ENCODE data around the gene CTDP1. TPM values are rescaled to one million over a fixed set of nuclear protein-coding genes. Genes with fewer than 3 reads are reported as not detected.

Gene CTDP1
- total and polyA plus RNA-seq, 9 of the 15 experiments (the other 6 are each of a cell fraction or from before 2014, with no cell fraction given), result 0.07 to 19.2 (median 4.0) TPM

- TF ChIP-seq, protein P1, sequence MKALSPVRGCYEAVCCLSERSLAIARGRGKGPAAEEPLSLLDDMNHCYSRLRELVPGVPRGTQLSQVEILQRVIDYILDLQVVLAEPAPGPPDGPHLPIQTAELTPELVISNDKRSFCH (CRISPR knock-in tag; IDR thresholded peaks at IDR 0.05), result no peak
- TF ChIP-seq, protein P1 (tag; IDR thresholded peaks at IDR 0.05), result no peak
- TF ChIP-seq GABPB1 (CRISPR knock-in tag; IDR thresholded peaks at IDR 0.05), result peak; percentile 84
- TF ChIP-seq, protein P2, sequence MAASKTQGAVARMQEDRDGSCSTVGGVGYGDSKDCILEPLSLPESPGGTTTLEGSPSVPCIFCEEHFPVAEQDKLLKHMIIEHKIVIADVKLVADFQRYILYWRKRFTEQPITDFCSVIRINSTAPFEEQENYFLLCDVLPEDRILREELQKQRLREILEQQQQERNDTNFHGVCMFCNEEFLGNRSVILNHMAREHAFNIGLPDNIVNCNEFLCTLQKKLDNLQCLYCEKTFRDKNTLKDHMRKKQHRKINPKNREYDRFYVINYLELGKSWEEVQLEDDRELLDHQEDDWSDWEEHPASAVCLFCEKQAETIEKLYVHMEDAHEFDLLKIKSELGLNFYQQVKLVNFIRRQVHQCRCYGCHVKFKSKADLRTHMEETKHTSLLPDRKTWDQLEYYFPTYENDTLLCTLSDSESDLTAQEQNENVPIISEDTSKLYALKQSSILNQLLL (CRISPR knock-in tag; IDR thresholded peaks at IDR 0.05; ENCODE audit: borderline replicate concordance), result no peak
- no peak for TF ChIP-seq ZNF146 (CRISPR knock-in tag; IDR thresholded peaks at IDR 0.05; ENCODE audit: unreplicated experiment)
- no peak for TF ChIP-seq HNRNPK (IDR thresholded peaks at IDR 0.05; ENCODE audit: low read depth, low read length, poor library complexity, severe bottlenecking)
- TF ChIP-seq MCM7 (IDR thresholded peaks at IDR 0.05), result no peak
These were observed 40.7 kb downstream of the CTDP1 start (continued) for GRCh38 chr18:79720359-79720733.

DNA sequence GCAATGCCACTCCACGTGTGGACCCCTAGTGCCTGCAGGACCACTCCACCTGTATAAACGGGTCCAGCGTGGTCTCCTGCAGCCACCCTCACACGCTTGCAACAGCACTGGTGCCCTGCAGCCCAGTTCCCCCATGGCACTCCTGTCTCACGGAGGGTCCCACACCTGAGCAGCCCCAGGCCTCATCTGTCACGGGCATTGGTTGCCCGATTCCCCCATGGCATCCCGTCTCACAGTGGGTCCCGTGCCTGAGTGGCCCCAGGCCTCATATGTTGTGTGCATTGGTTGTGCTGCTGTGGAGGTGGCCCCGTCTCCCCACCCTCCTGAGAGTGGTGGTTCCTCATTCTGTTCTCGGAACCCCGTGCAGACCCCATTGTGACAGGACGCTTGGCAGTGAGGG, 43.4 kb downstream of the CTDP1 start:
- ChIA-PET CTCF (ENCODE audit: low intra/inter-chr PET ratio) (no interaction called here), POLR2A (no interaction called here)
- no peak for FAIRE-seq
- DNase-seq (ENCODE audit: extremely low read depth in 1 of 4, low spot score in 3 of 4), result no peak
- in situ Hi-C loops (cut with MboI) (no loop called here), intact Hi-C loops (cut with micrococcal nuclease) (no loop called here)
- ATAC-seq, result no peak
- Histone ChIP-seq H3K9me1 (ENCODE audit: control insufficient read depth, insufficient read depth, low read length) (no peaks in the 10 kb centered on the region), H3K36me3 (ENCODE audit: control insufficient read depth, insufficient read depth, low read length) (peaks cover 40% of the 10 kb centered on the region; the same call in 2 of the 3 replicates), H3K9ac (ENCODE audit: insufficient read depth in 1 of 2, low read depth in 2 of 2, low read length in 2 of 2) (no peak overlapping the region), H3K27me3 (ENCODE audit: control insufficient read depth in 2 of 2, insufficient read depth in 2 of 2, low read length in 2 of 2) (no peaks in the 10 kb centered on the region), H3K9me3 (replicated peaks; ENCODE audit: control insufficient read depth, insufficient read depth, low read depth, low read length) (no peaks in the 10 kb centered on the region), H3K79me2 (ENCODE audit: control insufficient read depth, insufficient read depth, low read length) (no peaks in the 10 kb centered on the region), H3K27ac (ENCODE audit: extremely low read depth, low read depth, low read length) (no peak overlapping the region), H4K20me1 (replicated peaks; ENCODE audit: control insufficient read depth, insufficient read depth, low read length) (no peaks in the 10 kb centered on the region), H3K4me3 (no peak overlapping the region), H3K4me2 (ENCODE audit: insufficient read depth, low read length) (no peak overlapping the region), H3K4me1 (replicated peaks in 1 of 2; ENCODE audit: control insufficient read depth in 2 of 2, insufficient read depth in 2 of 2, low read length in 2 of 2) (no peaks in the 10 kb centered on the region), H2AFZ (ENCODE audit: low read depth, low read length) (no peak overlapping the region)
- BruUV-seq (replicated peaks), result no TSS peak
- 94% methylated on average over 6 of the region's 13 CpGs for WGBS (ENCODE audit: insufficient coverage, low coverage, missing lambda C conversion rate)
- TF ChIP-seq, protein P3, sequence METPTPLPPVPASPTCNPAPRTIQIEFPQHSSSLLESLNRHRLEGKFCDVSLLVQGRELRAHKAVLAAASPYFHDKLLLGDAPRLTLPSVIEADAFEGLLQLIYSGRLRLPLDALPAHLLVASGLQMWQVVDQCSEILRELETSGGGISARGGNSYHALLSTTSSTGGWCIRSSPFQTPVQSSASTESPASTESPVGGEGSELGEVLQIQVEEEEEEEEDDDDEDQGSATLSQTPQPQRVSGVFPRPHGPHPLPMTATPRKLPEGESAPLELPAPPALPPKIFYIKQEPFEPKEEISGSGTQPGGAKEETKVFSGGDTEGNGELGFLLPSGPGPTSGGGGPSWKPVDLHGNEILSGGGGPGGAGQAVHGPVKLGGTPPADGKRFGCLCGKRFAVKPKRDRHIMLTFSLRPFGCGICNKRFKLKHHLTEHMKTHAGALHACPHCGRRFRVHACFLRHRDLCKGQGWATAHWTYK (CRISPR knock-in tag; IDR thresholded peaks at IDR 0.05), result no peak
- TF ChIP-seq, protein P4, sequence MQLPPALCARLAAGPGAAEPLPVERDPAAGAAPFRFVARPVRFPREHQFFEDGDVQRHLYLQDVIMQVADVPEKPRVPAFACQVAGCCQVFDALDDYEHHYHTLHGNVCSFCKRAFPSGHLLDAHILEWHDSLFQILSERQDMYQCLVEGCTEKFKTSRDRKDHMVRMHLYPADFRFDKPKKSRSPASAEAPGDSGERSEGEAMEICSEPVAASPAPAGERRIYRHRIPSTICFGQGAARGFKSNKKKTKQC (CRISPR knock-in tag; IDR thresholded peaks at IDR 0.05), result no peak
- TF ChIP-seq ADNP (tag; IDR thresholded peaks at IDR 0.05) (no peak), NR2C2 (CRISPR knock-in tag; IDR thresholded peaks at IDR 0.05) (no peak), NR2C2 (tag; IDR thresholded peaks at IDR 0.05) (no peak), ZNF57 (CRISPR knock-in tag; IDR thresholded peaks at IDR 0.05) (no peak), ZNF146 (CRISPR knock-in tag; IDR thresholded peaks at IDR 0.05; ENCODE audit: unreplicated experiment) (no peak), HEY1 (CRISPR knock-in tag; IDR thresholded peaks at IDR 0.05; ENCODE audit: borderline replicate concordance) (no peak), FIP1L1 (IDR thresholded peaks at IDR 0.05; ENCODE audit: low read depth, low read length, poor library complexity, severe bottlenecking) (no peak), NUFIP1 (IDR thresholded peaks at IDR 0.05; ENCODE audit: partially characterized antibody) (no peak), ETV1 (tag; conservative IDR thresholded peaks at IDR 0.05; ENCODE audit: low read depth) (no peak), ZNF512 (tag; IDR thresholded peaks at IDR 0.05) (no peak)
